Measurements from ENCODE around the gene RAB6A.
"Not testable (repeated sequence)": the region's sequence is repeated elsewhere in the genome, so short reads cannot be mapped to it uniquely, and the experiment has no call there.

Gene RAB6A

DNA sequence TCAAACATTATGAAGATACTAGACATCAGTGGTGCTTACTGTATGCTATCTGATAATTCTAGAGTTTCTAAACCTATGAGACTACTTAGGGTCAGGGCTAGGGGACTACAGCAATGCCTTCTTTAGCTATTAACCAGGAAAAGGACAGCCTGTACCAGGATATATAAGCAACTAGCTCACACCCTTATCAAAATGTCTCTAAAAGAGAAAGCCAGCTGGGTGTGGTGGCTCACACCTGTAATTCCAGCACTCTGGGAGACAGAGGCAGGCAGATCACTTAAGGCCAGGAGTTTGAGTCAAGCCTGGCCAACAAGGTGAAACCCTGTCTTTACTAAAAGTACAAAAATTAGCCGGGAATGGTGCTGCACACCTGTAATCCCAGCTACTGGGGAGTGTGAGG is 55.8 kb downstream of the RAB6A start:
- TF ChIP-seq POLR2AphosphoS5 (IDR thresholded peaks at IDR 0.05; ENCODE audit: low read depth) (no peak), SPI1 (IDR thresholded peaks at IDR 0.05; ENCODE audit: borderline replicate concordance, low read depth) (no peak), GABPA (IDR thresholded peaks at IDR 0.05; ENCODE audit: low read depth) (no peak)
- TF ChIP-seq, protein P1, sequence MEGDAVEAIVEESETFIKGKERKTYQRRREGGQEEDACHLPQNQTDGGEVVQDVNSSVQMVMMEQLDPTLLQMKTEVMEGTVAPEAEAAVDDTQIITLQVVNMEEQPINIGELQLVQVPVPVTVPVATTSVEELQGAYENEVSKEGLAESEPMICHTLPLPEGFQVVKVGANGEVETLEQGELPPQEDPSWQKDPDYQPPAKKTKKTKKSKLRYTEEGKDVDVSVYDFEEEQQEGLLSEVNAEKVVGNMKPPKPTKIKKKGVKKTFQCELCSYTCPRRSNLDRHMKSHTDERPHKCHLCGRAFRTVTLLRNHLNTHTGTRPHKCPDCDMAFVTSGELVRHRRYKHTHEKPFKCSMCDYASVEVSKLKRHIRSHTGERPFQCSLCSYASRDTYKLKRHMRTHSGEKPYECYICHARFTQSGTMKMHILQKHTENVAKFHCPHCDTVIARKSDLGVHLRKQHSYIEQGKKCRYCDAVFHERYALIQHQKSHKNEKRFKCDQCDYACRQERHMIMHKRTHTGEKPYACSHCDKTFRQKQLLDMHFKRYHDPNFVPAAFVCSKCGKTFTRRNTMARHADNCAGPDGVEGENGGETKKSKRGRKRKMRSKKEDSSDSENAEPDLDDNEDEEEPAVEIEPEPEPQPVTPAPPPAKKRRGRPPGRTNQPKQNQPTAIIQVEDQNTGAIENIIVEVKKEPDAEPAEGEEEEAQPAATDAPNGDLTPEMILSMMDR (IDR thresholded peaks at IDR 0.05; ENCODE audit: insufficient read depth, low read length), result no peak
- TF ChIP-seq, protein P2, sequence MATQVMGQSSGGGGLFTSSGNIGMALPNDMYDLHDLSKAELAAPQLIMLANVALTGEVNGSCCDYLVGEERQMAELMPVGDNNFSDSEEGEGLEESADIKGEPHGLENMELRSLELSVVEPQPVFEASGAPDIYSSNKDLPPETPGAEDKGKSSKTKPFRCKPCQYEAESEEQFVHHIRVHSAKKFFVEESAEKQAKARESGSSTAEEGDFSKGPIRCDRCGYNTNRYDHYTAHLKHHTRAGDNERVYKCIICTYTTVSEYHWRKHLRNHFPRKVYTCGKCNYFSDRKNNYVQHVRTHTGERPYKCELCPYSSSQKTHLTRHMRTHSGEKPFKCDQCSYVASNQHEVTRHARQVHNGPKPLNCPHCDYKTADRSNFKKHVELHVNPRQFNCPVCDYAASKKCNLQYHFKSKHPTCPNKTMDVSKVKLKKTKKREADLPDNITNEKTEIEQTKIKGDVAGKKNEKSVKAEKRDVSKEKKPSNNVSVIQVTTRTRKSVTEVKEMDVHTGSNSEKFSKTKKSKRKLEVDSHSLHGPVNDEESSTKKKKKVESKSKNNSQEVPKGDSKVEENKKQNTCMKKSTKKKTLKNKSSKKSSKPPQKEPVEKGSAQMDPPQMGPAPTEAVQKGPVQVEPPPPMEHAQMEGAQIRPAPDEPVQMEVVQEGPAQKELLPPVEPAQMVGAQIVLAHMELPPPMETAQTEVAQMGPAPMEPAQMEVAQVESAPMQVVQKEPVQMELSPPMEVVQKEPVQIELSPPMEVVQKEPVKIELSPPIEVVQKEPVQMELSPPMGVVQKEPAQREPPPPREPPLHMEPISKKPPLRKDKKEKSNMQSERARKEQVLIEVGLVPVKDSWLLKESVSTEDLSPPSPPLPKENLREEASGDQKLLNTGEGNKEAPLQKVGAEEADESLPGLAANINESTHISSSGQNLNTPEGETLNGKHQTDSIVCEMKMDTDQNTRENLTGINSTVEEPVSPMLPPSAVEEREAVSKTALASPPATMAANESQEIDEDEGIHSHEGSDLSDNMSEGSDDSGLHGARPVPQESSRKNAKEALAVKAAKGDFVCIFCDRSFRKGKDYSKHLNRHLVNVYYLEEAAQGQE (IDR thresholded peaks at IDR 0.05; ENCODE audit: insufficient replicate concordance, low read depth), result no peak
- Histone ChIP-seq H3K4me3 (replicated peaks; ENCODE audit: insufficient read depth, low read length) (no peak overlapping the region), H3K27ac (replicated peaks) (no peak overlapping the region), H3K27me3 (ENCODE audit: insufficient read depth, poor library complexity, severe bottlenecking) (no peaks in the 10 kb centered on the region)
- no peak for DNase-seq (ENCODE audit: low read depth in 1 of 2, low spot score in 1 of 2)

DNA sequence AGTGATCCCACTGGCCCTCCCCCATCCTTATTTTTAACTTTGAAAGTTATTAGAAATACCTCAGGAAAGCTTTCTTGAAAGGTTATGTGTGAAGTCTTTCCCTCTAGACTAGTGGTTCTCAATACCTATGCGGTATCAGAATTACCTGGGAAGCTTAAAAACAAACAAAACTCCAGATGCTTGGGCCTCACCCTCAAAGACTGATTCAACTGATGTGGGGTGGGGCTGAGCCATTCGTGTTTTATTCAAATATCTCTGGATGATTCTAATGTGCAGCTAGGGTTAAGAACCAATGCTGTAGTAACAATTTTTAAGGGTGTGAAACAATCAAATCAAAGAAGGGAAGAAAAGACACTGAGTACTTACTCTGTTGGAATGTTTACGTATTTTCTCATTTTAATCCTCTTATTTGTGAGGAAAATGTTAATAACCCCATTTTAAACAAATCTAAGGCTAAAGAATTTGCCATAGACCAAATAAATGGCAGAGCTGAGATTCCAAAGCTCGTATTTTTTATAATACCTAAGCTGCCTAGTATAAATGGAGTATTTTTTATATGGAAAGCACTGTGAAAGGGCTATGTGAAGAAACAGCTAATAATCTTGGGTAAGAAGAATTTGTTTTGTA is 66.9 kb downstream of the RAB6A start:
- TF ChIP-seq, protein P1 (IDR thresholded peaks at IDR 0.05; ENCODE audit: insufficient read depth, low read length), result no peak
- no peak for TF ChIP-seq SPI1 (IDR thresholded peaks at IDR 0.05; ENCODE audit: borderline replicate concordance, low read depth)
- no peak for DNase-seq (ENCODE audit: low read depth in 1 of 2, low spot score in 1 of 2)
- no peak overlapping the region for H3K27ac ChIP-seq (replicated peaks)
- H3K4me3 ChIP-seq (replicated peaks; ENCODE audit: insufficient read depth, low read length), result no peak overlapping the region
- H3K27me3 ChIP-seq (ENCODE audit: insufficient read depth, poor library complexity, severe bottlenecking), result no peaks in the 10 kb centered on the region

DNA sequence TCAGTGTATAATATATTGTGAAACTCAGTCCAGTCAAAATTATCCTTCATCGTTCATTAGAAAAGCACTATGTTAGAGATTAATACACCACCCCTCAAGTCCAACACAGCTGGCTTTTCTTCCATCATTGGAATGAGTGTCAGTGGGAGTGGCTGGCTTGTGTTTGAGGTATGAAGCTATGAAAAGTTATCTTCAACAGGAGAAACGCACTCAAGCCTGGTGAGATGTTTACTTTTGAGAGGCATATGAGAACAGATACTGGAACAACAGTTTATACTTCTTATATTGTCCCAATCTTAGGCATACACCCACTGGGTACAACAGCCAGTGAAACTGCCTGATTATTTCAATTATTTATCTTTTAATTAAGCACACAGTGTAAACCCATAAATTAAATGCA is 80.2 kb downstream of the RAB6A start:
- DNase-seq (ENCODE audit: low read depth in 1 of 2, low spot score in 1 of 2), result no peak
- Histone ChIP-seq H3K27me3 (ENCODE audit: insufficient read depth, poor library complexity, severe bottlenecking) (no peaks in the 10 kb centered on the region), H3K27ac (replicated peaks) (no peak overlapping the region), H3K4me3 (replicated peaks; ENCODE audit: insufficient read depth, low read length) (no peak overlapping the region)
- TF ChIP-seq SPI1 (IDR thresholded peaks at IDR 0.05; ENCODE audit: borderline replicate concordance, low read depth), result no peak

DNA sequence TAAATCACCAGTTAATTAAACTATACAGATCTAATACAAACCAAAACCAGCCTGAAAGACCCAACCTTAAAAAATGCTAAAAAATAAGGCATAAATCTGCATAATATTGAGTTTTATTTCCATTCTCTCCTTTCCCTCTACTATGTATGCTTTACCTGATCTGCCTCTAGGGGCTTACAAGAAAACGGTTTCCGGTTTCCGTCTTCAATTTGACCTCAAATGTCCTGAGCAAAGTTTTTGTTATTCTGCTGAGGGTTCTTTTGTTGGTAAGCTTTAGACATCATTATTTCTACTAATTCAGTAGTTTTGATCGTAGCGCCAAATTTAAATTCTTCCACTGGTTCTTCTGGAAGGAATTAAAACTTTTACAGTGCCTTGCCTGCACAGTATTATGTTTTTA is 84.3 kb downstream of the RAB6A start:
- not testable (repeated sequence) for H3K27me3 ChIP-seq (ENCODE audit: insufficient read depth, poor library complexity, severe bottlenecking); DNase-seq (ENCODE audit: low read depth in 1 of 2, low spot score in 1 of 2); H3K27ac ChIP-seq (replicated peaks); H3K4me3 ChIP-seq (replicated peaks; ENCODE audit: insufficient read depth, low read length)

DNA sequence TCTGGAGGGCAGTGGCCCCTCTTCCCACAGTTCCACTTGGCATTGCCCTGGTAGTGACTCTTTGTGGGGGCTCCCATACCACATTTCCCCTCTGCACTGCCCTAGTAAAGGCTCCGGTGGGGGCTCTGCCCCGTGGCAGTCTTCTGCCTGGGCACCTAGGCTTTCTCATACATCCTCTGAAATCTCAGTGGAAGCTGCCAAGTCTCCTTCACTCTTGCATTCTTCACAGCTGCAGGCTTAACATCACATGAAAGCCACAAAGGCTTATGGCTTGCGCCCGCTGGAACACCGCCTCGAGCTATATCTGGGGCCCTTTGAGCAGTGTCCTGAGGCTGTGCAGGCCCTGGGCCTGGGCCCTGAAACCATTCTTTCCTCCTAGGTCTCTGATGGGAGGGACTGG is 89.2 kb downstream of the RAB6A start:
- no peak for DNase-seq (ENCODE audit: low read depth in 1 of 2, low spot score in 1 of 2)
- TF ChIP-seq GABPA (IDR thresholded peaks at IDR 0.05; ENCODE audit: low read depth), result no peak
- TF ChIP-seq SPI1 (IDR thresholded peaks at IDR 0.05; ENCODE audit: borderline replicate concordance, low read depth), result no peak
- TF ChIP-seq, protein P2 (IDR thresholded peaks at IDR 0.05; ENCODE audit: insufficient replicate concordance, low read depth), result no peak
- TF ChIP-seq POLR2AphosphoS5 (IDR thresholded peaks at IDR 0.05; ENCODE audit: low read depth), result no peak
- TF ChIP-seq, protein P1 (IDR thresholded peaks at IDR 0.05; ENCODE audit: insufficient read depth, low read length), result no peak
- H3K27ac ChIP-seq (replicated peaks), result no peak overlapping the region
- no peak overlapping the region for H3K4me3 ChIP-seq (replicated peaks; ENCODE audit: insufficient read depth, low read length)
- no peaks in the 10 kb centered on the region for H3K27me3 ChIP-seq (ENCODE audit: insufficient read depth, poor library complexity, severe bottlenecking)

Data from HL-60 (cell line).